H9 (cell line): Measurements from ENCODE around the gene RASGRP3. TPM values are rescaled to one million over a fixed set of nuclear protein-coding genes. Genes with fewer than 3 reads are reported as not detected.

Source experiments
- DNase-seq: peaks from one replicate; pipeline ENCODE4 v3.0.0-alpha.2; 2017
- H2AFZ ChIP-seq: one replicate; pipeline ENCODE4 v1.6.1; 2013; ENCODE audit warnings: mild to moderate bottlenecking, low read length, control low read depth, moderate library complexity
- H2AK5ac ChIP-seq: 2 replicates; pipeline ENCODE4 v1.6.1; 2013; ENCODE audit warnings: low read length, control low read depth, mixed read lengths; ENCODE audit not compliant: insufficient read length
- H2BK120ac ChIP-seq: one replicate; pipeline ENCODE4 v1.6.1; 2013; ENCODE audit warnings: low read depth, mild to moderate bottlenecking, low read length, control low read depth, inconsistent platforms; ENCODE audit not compliant: poor library complexity, severe bottlenecking
- H2BK12ac ChIP-seq: 2 replicates; pipeline ENCODE4 v1.6.1; 2013; ENCODE audit warnings: low read length, control low read depth, mixed read lengths, low read depth; ENCODE audit not compliant: insufficient read length
- H2BK15ac ChIP-seq: 2 replicates; pipeline ENCODE4 v1.6.1; 2013; ENCODE audit warnings: low read depth, low read length, control low read depth
- H2BK20ac ChIP-seq: one replicate; pipeline ENCODE4 v1.6.1; 2013; ENCODE audit warnings: low read depth, mild to moderate bottlenecking, low read length, control low read depth, inconsistent platforms; ENCODE audit not compliant: poor library complexity, severe bottlenecking
- H2BK5ac ChIP-seq: 2 replicates; pipeline ENCODE4 v1.6.1; 2013; ENCODE audit warnings: low read length, control low read depth, mixed read lengths; ENCODE audit not compliant: insufficient read length
- H3K14ac ChIP-seq: 2 replicates; pipeline ENCODE4 v1.6.1; 2013; ENCODE audit warnings: low read length, control low read depth; ENCODE audit not compliant: insufficient read depth
- H3K18ac ChIP-seq: 2 replicates; pipeline ENCODE4 v1.6.1; 2013; ENCODE audit warnings: low read depth, mild to moderate bottlenecking, mixed read lengths, low read length, control low read depth; ENCODE audit not compliant: insufficient read length
- H3K23ac ChIP-seq: 2 replicates; pipeline ENCODE4 v1.6.1; 2013; ENCODE audit warnings: low read length, control low read depth, mixed read lengths, low read depth; ENCODE audit not compliant: insufficient read length
- H3K23me2 ChIP-seq: 2 replicates; pipeline ENCODE4 v1.6.1; 2013; ENCODE audit warnings: low read depth, mild to moderate bottlenecking, mixed read lengths, low read length, control low read depth; ENCODE audit not compliant: insufficient read length, poor library complexity, severe bottlenecking
- H3K27ac ChIP-seq: 2 replicates; pipeline ENCODE4 v1.5.1; 2013; ENCODE audit warnings: low read length, control low read depth, mixed read lengths, low read depth; ENCODE audit not compliant: insufficient read length
- H3K27me3 ChIP-seq: 2 replicates; pipeline ENCODE4 v1.6.1; 2013; ENCODE audit warnings: low read length, control low read depth, inconsistent platforms; ENCODE audit not compliant: insufficient read depth
- H3K4ac ChIP-seq: 2 replicates; pipeline ENCODE4 v1.6.1; 2013; ENCODE audit warnings: low read depth, mild to moderate bottlenecking, control low read depth, inconsistent platforms, low read length, moderate library complexity
- H3K4me1 ChIP-seq: 2 replicates; pipeline ENCODE4 v1.6.1; 2013; ENCODE audit warnings: low read length, control low read depth, inconsistent platforms; ENCODE audit not compliant: insufficient read depth
- H3K4me2 ChIP-seq: 2 replicates; pipeline ENCODE4 v1.6.1; 2013; ENCODE audit warnings: low read length, control low read depth, mixed read lengths; ENCODE audit not compliant: insufficient read length, insufficient read depth
- H3K56ac ChIP-seq: 2 replicates; pipeline ENCODE4 v1.6.1; 2013; ENCODE audit warnings: low read depth, mild to moderate bottlenecking, mixed read lengths, low read length, control low read depth; ENCODE audit not compliant: insufficient read length
- H3K79me1 ChIP-seq: 2 replicates; pipeline ENCODE4 v1.6.1; 2013; ENCODE audit warnings: low read depth, mild to moderate bottlenecking, moderate library complexity, low read length, control low read depth, inconsistent platforms; ENCODE audit not compliant: insufficient read depth, poor library complexity, severe bottlenecking
- H3K79me2 ChIP-seq: 2 replicates; pipeline ENCODE4 v1.6.1; 2013; ENCODE audit warnings: low read length, control low read depth, inconsistent platforms; ENCODE audit not compliant: insufficient read depth
- H3K9ac ChIP-seq: 2 replicates; pipeline ENCODE4 v1.6.1; 2013; ENCODE audit warnings: low read length, control low read depth, mixed read lengths; ENCODE audit not compliant: insufficient read length; ENCODE audit errors: extremely low read depth
- H3K9me3 ChIP-seq: one replicate; pipeline ENCODE4 v1.6.1; 2013; ENCODE audit warnings: low read depth, low read length, inconsistent platforms; ENCODE audit not compliant: control insufficient read depth
- H3T11ph ChIP-seq: one replicate; pipeline ENCODE4 v1.6.1; 2013; ENCODE audit warnings: mild to moderate bottlenecking, low read length, control low read depth, inconsistent platforms
- H4K20me1 ChIP-seq: one replicate; pipeline ENCODE4 v1.6.1; 2013; ENCODE audit not compliant: control insufficient read depth, insufficient read length, insufficient read depth
- H4K5ac ChIP-seq: 2 replicates; pipeline ENCODE4 v1.6.1; 2013; ENCODE audit warnings: low read depth, mild to moderate bottlenecking, mixed read lengths, low read length, control low read depth; ENCODE audit not compliant: insufficient read length
- H4K8ac ChIP-seq: replicated peaks from 2 replicates; pipeline ENCODE4 v1.6.1; 2013; ENCODE audit warnings: low read length, control low read depth, mixed read lengths, low read depth; ENCODE audit not compliant: insufficient read length
- H4K91ac ChIP-seq: 2 replicates; pipeline ENCODE4 v1.6.1; 2013; ENCODE audit warnings: low read depth, mild to moderate bottlenecking, moderate library complexity, mixed read lengths, low read length, control low read depth; ENCODE audit not compliant: insufficient read length
- H3K27ac Mint-ChIP-seq, 3 experiments: 2 replicates in 2 of 3; 3 replicates in 1 of 3; pipeline ENCODE4 v1.8.0; 2020 to 2021; ENCODE audit warnings: mixed read lengths in 3 of 3, mild to moderate bottlenecking in 1 of 3, moderate library complexity in 1 of 3
- H3K27me3 Mint-ChIP-seq: 2 replicates; pipeline ENCODE4 v1.8.0; 2021; ENCODE audit warnings: low read depth, mild to moderate bottlenecking, moderate library complexity, mixed read lengths
- H3K36me3 Mint-ChIP-seq, 3 experiments: 2 replicates in 2 of 3; 3 replicates in 1 of 3; pipeline ENCODE4 v1.8.0; 2020 to 2021; ENCODE audit warnings: low read depth in 3 of 3, mixed read lengths in 3 of 3; ENCODE audit not compliant: insufficient read depth in 1 of 3
- H3K4me1 Mint-ChIP-seq, 2 experiments: 2 replicates each; pipeline ENCODE4 v1.8.0; 2020; ENCODE audit warnings: mixed read lengths in 2 of 2
- H3K4me3 Mint-ChIP-seq, 2 experiments: 2 replicates in 1 of 2; 3 replicates in 1 of 2; pipeline ENCODE4 v1.8.0; 2020 to 2021; ENCODE audit warnings: mild to moderate bottlenecking in 2 of 2, mixed read lengths in 2 of 2, moderate library complexity in 1 of 2
- H3K9me3 Mint-ChIP-seq, 2 experiments: 2 replicates in 1 of 2; 3 replicates in 1 of 2; pipeline ENCODE4 v1.8.0; 2020; ENCODE audit warnings: mild to moderate bottlenecking in 2 of 2, mixed read lengths in 2 of 2, moderate library complexity in 1 of 2
- CTCF ChIP-seq: fragments of 200-600 bp; sonication (generic); conservative IDR thresholded peaks from 3 replicates; pipeline ENCODE4 v1.8.0; 2021; ENCODE audit warnings: antibody characterized with exemption, mild to moderate bottlenecking
- WGBS: extraction: QIAGEN DNeasy Blood & Tissue Kit; methylation state at CpG from one replicate; pipeline ENCODE4 v1.1.7; 2013; ENCODE audit warnings: missing lambda C conversion rate, low lambda C conversion rate, mixed read lengths; ENCODE audit not compliant: insufficient read length; ENCODE audit errors: extremely low coverage; 5-methylcytosine and 5-hydroxymethylcytosine counted together
- total RNA-seq: library from RNA; stranded (reverse); gene quantifications from 2 replicates; pipeline ENCODE4 v1.2.1, GENCODE V29; 2021

RASGRP3 gene
- total RNA-seq, 1 experiment from 2014 or later, result not detected

- Histone ChIP-seq H3K9ac (no peak overlapping the region), H2AK5ac (no peak overlapping the region), H3K14ac (no peak overlapping the region), H3K79me2 (no peaks in the 10 kb centered on the region), H4K8ac (no peak overlapping the region), H3K9me3 (no peaks in the 10 kb centered on the region), H3K23me2 (no peaks in the 10 kb centered on the region), H3K4me1 (no peaks in the 10 kb centered on the region), H2BK5ac (no peak overlapping the region), H2BK12ac (no peak overlapping the region), H4K20me1 (no peaks in the 10 kb centered on the region), H3K4ac (no peak overlapping the region), H3K27me3 (no peaks in the 10 kb centered on the region), H3K18ac (no peak overlapping the region), H2AFZ (no peak overlapping the region), H2BK120ac (no peak overlapping the region), H4K91ac (no peak overlapping the region), H3K27ac (no peak overlapping the region), H3K79me1 (no peaks in the 10 kb centered on the region), H3K56ac (no peak overlapping the region), H2BK15ac (no peak overlapping the region), H4K5ac (no peak overlapping the region), H3K4me2 (no peak overlapping the region), H2BK20ac (no peak overlapping the region), H3T11ph (no peak overlapping the region), H3K23ac (no peak overlapping the region)
- Mint-ChIP-seq H3K27me3 (0 out of 2 replicates have a peak, but pooled peaks cover 2% of the 10 kb centered on the region), H3K4me3 (no peak overlapping the region), H3K27ac (no peak overlapping the region), H3K9me3 (peaks cover 0 to 2% of the 10 kb centered on the region in 2 experiments; a peak in 2 of 5 replicates), H3K36me3 (peaks cover 0 to 2% (median 0%) of the 10 kb centered on the region in 3 experiments; a peak in 1 of 7 replicates), H3K4me1 (no peaks in the 10 kb centered on the region)
- DNase-seq, result no peak
- TF ChIP-seq CTCF, result no peak
- WGBS, result no CpG with 5 or more reads among the region's 2 CpGs
These were observed 56.5 kb downstream of the RASGRP3 start for GRCh38 chr2:33532966-33533365.
